ENCODE results near the gene CFD.
"Not testable (repeated sequence)": the region's sequence is repeated elsewhere in the genome, so short reads cannot be mapped to it uniquely, and the experiment has no call there.

The CFD gene

DNA sequence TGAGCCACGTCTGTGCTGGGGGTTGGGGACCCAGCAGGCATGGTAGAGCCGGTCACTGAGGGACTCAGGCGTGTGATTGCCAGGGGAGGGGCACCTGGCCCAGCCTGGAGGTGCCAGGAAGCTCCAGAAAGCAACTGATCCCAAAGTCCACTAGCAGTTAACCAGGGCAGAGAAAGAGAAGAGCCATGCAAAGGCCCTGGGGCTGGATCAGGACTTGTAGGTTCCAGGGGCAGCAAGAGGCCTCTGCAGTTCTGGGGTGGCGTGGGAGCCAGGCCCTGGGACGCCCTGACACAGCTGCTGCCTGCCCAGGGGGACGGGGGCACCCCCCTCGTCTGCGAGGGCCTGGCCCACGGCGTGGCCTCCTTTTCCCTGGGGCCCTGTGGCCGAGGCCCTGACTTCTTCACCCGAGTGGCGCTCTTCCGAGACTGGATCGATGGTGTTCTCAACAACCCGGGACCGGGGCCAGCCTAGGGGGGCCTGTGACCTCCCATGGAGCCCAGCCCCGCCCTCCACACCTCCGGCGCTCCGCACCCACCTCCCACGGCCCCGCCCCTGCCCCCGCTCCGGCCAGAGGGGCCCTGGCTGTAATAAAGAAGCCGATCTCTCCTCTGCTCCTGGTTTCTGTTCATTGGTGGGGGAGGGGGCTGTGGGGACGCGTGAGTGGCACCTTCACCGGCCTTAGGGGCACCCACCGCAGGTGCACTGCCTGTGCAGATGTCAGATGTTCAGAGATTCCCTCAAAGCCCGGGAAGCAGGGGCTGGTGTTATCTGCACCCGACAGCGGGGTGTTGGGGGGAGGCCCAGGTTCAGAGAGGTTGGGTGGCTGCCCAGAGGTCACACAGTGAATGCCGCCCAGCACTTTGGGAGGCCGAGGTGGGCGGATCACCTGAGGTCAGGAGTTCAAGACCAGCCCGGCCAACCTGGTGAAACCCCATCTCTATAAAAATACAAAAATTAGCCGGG lies 27.8 kb upstream of the CFD start:
- H3K36me3 ChIP-seq (replicated peaks), result no peaks in the 10 kb centered on the region
- no peak for DNase-seq
- no peak overlapping the region for H3K27ac ChIP-seq
- TF ChIP-seq, protein P1, sequence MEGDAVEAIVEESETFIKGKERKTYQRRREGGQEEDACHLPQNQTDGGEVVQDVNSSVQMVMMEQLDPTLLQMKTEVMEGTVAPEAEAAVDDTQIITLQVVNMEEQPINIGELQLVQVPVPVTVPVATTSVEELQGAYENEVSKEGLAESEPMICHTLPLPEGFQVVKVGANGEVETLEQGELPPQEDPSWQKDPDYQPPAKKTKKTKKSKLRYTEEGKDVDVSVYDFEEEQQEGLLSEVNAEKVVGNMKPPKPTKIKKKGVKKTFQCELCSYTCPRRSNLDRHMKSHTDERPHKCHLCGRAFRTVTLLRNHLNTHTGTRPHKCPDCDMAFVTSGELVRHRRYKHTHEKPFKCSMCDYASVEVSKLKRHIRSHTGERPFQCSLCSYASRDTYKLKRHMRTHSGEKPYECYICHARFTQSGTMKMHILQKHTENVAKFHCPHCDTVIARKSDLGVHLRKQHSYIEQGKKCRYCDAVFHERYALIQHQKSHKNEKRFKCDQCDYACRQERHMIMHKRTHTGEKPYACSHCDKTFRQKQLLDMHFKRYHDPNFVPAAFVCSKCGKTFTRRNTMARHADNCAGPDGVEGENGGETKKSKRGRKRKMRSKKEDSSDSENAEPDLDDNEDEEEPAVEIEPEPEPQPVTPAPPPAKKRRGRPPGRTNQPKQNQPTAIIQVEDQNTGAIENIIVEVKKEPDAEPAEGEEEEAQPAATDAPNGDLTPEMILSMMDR (IDR thresholded peaks at IDR 0.05; ENCODE audit: low read depth, low read length, missing control alignments), result no peak
- no peak overlapping the region for H3K4me3 ChIP-seq (ENCODE audit: low read depth, low read length)
- in situ Hi-C loops (cut with HindIII; ENCODE audit: low pct_ligation_motif_present, low sequenced_read_pairs), result no loop called here
- no peaks in the 10 kb centered on the region for H3K27me3 ChIP-seq (replicated peaks)

DNA sequence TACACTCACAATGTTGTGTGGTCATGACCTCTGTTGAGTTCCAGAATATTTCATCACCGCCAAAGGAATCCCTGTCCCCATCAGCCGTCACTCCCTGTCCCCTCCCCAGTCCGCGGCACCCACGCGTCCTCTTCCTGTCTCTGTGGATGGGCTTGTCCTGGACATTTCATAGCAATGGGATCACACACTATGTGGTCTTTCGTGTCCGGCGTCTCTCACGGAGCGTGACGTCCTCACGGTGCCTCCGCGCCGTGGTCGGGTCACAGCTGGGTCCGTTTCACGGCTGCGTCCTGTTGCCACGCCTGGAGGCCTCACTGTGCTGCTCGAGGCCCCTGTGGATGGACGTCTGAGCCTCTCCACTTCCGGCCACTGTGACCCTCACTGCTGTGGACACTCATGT lies 25.2 kb upstream of the CFD start:
- in situ Hi-C loops (cut with HindIII; ENCODE audit: low pct_ligation_motif_present, low sequenced_read_pairs), result no loop called here
- H3K4me3 ChIP-seq (ENCODE audit: low read depth, low read length), result no peak overlapping the region
- TF ChIP-seq, protein P1 (IDR thresholded peaks at IDR 0.05; ENCODE audit: low read depth, low read length, missing control alignments), result no peak

DNA sequence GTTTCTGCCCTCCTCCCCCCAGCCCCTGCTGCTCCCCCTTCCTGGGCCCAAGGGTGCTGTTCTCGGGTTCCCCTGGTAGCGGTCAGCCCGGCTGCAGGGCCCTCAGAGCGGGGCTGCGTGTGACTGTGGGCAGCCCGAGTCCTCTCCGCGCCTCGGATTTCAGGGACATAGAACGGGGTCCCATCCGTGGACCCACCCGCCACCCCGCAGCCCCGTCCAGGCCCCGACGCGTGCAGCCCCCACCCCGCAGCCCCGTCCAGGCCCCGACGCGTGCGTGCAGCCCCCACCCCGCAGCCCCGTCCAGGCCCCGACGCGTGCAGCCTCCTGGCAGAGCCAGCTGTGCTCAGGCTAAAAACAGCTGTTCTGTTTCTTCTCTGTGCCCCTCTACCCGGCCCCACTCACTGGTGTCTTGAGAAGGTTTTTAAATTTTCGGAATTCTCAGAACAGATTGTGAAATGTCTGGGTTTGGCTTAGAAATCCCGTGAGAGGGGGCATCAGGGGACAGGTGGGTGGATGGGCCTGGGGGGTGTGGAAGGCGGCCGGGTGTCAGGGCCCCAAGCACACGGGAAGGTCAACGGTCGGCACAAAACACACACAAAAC lies 24.2 kb upstream of the CFD start:
- H3K27me3 ChIP-seq (replicated peaks), result no peaks in the 10 kb centered on the region
- in situ Hi-C loops (cut with HindIII; ENCODE audit: low pct_ligation_motif_present, low sequenced_read_pairs), result no loop called here
- no peaks in the 10 kb centered on the region for H3K36me3 ChIP-seq (replicated peaks)
- no peak for DNase-seq
- no peak overlapping the region for H3K4me3 ChIP-seq (ENCODE audit: low read depth, low read length)
- TF ChIP-seq, protein P1 (IDR thresholded peaks at IDR 0.05; ENCODE audit: low read depth, low read length, missing control alignments), result no peak
- no peak overlapping the region for H3K27ac ChIP-seq

More for the DNA sequence above, 25.2 kb upstream of the CFD start:
- Histone ChIP-seq H3K36me3 (replicated peaks) (no peaks in the 10 kb centered on the region), H3K27ac (no peak overlapping the region), H3K27me3 (replicated peaks) (no peaks in the 10 kb centered on the region)
- DNase-seq, result no peak

DNA sequence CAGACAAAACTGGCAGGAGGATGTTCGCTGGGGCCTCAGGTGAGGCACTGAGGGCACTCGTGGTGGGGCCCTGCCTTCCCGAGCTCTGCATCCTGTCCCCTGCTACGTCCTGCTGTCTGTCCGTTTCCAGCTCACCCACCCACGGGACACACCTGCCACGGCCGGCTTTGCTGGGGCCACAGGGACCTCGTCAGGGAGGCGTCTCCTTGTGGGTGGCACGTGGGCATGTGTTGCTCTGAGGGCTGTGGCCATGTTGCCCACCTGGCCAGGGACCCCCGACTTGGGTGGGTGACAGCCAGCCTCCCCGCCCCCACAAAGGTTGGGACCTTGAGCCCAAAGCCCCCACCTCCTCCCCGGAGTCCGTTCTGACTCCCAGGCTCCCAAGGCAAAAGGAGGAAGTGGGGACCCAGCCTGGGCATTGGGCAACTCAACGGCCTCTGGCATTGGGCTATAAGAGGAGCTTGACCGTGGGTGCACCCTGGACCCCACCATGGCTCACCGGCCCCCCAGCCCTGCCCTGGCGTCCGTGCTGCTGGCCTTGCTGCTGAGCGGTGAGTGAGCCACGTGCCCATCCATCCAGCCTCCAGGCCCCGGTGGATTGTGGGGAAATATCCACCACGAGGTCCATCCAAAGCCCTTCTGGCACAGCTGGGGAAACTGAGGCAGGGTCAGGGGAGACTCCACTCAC lies 18.8 kb upstream of the CFD start, which contains the start of gene PRTN3:
Gene PRTN3, plus strand, starts transcription at position 481 of the 688 bp plus-strand sequence. Its CDS starts 10 bp downstream, at position 491.
- H3K27ac ChIP-seq, result no peak within 1 kb of the TSS
- TF ChIP-seq, protein P1 (IDR thresholded peaks at IDR 0.05; ENCODE audit: low read depth, low read length, missing control alignments), result no peak
- no peak within 1 kb of the TSS for H3K4me3 ChIP-seq (ENCODE audit: low read depth, low read length)
- DNase-seq, result no peak
- in situ Hi-C loops (cut with HindIII; ENCODE audit: low pct_ligation_motif_present, low sequenced_read_pairs), result no loop called here
- no peaks in the 10 kb centered on the region for H3K36me3 ChIP-seq (replicated peaks)
- H3K27me3 ChIP-seq (replicated peaks), result peaks cover 24% of the 10 kb centered on the region

DNA sequence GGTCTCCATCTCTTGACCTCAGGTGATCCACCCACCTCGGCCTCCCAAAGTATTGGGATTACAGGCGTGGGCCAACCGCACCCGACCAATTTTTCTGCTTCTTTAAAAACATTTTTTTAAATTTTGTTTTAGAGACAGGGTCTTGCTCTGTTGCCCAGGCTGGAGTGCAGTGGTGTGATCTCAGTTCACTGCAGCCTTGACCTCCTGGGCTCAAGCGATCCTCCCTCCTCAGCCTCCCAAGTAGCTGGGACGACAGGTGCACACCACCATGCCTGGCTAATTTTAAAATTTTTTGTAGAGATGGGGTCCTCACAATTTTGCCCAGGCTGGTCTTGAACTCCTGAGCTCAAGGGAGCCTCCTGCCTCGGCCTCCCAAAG lies 16.7 kb upstream of the CFD start:
- DNase-seq; in situ Hi-C loops (cut with HindIII; ENCODE audit: low pct_ligation_motif_present, low sequenced_read_pairs); H3K27ac ChIP-seq; H3K36me3 ChIP-seq (replicated peaks); H3K4me3 ChIP-seq (ENCODE audit: low read depth, low read length): not testable (repeated sequence)
- peaks cover 34% of the 10 kb centered on the region for H3K27me3 ChIP-seq (replicated peaks)

Data from brain microvascular endothelial cell (primary cell).